Measurements from ENCODE around the gene AKT3. TPM values are rescaled to one million over a fixed set of nuclear protein-coding genes. Genes with fewer than 3 reads are reported as not detected.
"Not testable (repeated sequence)": the region's sequence is repeated elsewhere in the genome, so short reads cannot be mapped to it uniquely, and the experiment has no call there.

Gene AKT3
- total RNA-seq, 4 donors from 2014 or later, result 29.7 to 77.2 (median 37.4) TPM

GRCh38 chr1:243658594-243659105 lies 191.4 kb downstream of the AKT3 start:
- TF ChIP-seq CTCF (IDR thresholded peaks at IDR 0.05), result no peak
- DNase-seq (ENCODE audit: low spot score) (no peak), ATAC-seq (ENCODE audit: low FRiP score) (no peak)

DNA sequence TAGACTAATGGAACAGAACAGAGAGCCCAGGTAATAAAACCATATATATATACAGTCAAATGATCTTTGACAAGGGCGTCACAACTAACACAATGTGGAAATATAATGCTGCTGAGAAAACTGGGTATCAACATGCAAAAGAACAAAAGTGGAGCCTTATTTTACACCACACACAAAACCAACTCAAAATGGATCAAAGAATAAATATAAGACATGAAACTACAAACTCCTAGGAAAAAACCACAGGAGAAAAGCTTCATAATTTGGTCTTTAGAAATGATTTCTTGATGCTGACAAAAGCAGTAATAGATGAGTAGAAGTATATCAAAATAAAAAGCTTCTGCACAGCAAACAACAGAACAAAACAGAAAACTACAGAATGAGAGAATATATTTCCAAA lies 192.2 kb downstream of the AKT3 start:
- ATAC-seq (ENCODE audit: low FRiP score), result no peak
- TF ChIP-seq CTCF (IDR thresholded peaks at IDR 0.05), result no peak
- DNase-seq (ENCODE audit: low spot score), result no peak

- DNase-seq (ENCODE audit: low spot score); ATAC-seq (ENCODE audit: low FRiP score): not testable (repeated sequence)
Observed at GRCh38 chr1:243649530-243649929, 200.5 kb downstream of the AKT3 start.

GRCh38 chr1:243646841-243647240 lies 203.2 kb downstream of the AKT3 start:
- DNase-seq (ENCODE audit: low spot score), result no peak
- no peak for ATAC-seq (ENCODE audit: low FRiP score)
- no peak for TF ChIP-seq CTCF (IDR thresholded peaks at IDR 0.05)

GRCh38 chr1:243645281-243645680 lies 204.8 kb downstream of the AKT3 start:
- DNase-seq (ENCODE audit: low spot score) (no peak), ATAC-seq (ENCODE audit: low FRiP score) (no peak)
- no peak for TF ChIP-seq CTCF (IDR thresholded peaks at IDR 0.05)

- DNase-seq (ENCODE audit: low spot score) (no peak), ATAC-seq (ENCODE audit: low FRiP score) (no peak)
Observed at GRCh38 chr1:243642936-243643335, 207.1 kb downstream of the AKT3 start.

GRCh38 chr1:243639027-243639658 lies 210.9 kb downstream of the AKT3 start:
- ATAC-seq (ENCODE audit: low FRiP score) (no peak), DNase-seq (ENCODE audit: low spot score) (no peak)
- TF ChIP-seq CTCF (IDR thresholded peaks at IDR 0.05), result no peak

More at GRCh38 chr1:243642936-243643335, 207.1 kb downstream of the AKT3 start:
- TF ChIP-seq CTCF (IDR thresholded peaks at IDR 0.05), result no peak
